Neuronal stem cell (in vitro differentiated cells): Measurements from ENCODE around the gene P2RY1. TPM values are rescaled to one million over a fixed set of nuclear protein-coding genes. Genes with fewer than 3 reads are reported as not detected.

Source experiments
- DNase-seq: peaks from one replicate; pipeline ENCODE4 v3.0.0-alpha.2; 2013; ENCODE audit warnings: low spot score
- H2AFZ ChIP-seq: one replicate; pipeline ENCODE4 v1.6.1; 2013; ENCODE audit warnings: mild to moderate bottlenecking, low read length, inconsistent platforms
- H2AK5ac ChIP-seq: 2 replicates; pipeline ENCODE4 v1.6.1; 2013; ENCODE audit warnings: low read depth, mild to moderate bottlenecking, inconsistent platforms, low read length, moderate library complexity, mixed read lengths
- H2BK120ac ChIP-seq: 2 replicates; pipeline ENCODE4 v1.6.1; 2013; ENCODE audit warnings: low read depth, mild to moderate bottlenecking, inconsistent platforms, low read length, moderate library complexity, mixed read lengths
- H2BK12ac ChIP-seq: one replicate; pipeline ENCODE4 v1.6.1; 2013; ENCODE audit warnings: low read length, inconsistent platforms
- H2BK15ac ChIP-seq: 2 replicates; pipeline ENCODE4 v1.6.1; 2013; ENCODE audit warnings: mild to moderate bottlenecking, low read length, inconsistent platforms, mixed read lengths
- H2BK5ac ChIP-seq: one replicate; pipeline ENCODE4 v1.6.1; 2013; ENCODE audit warnings: inconsistent platforms, mild to moderate bottlenecking, low read length, moderate library complexity
- H3K14ac ChIP-seq: one replicate; pipeline ENCODE4 v1.6.1; 2013; ENCODE audit warnings: low read length, inconsistent platforms
- H3K18ac ChIP-seq: 2 replicates; pipeline ENCODE4 v1.6.1; 2013; ENCODE audit warnings: low read length, inconsistent platforms
- H3K23ac ChIP-seq: 2 replicates; pipeline ENCODE4 v1.6.1; 2013; ENCODE audit warnings: low read depth, mild to moderate bottlenecking, mixed read lengths, low read length, inconsistent platforms; ENCODE audit not compliant: poor library complexity
- H3K27ac ChIP-seq: replicated peaks from 3 replicates; pipeline ENCODE4 v1.5.1; 2013; ENCODE audit warnings: low read length, inconsistent platforms
- H3K27me3 ChIP-seq, 3 experiments: 2 replicates each; pipeline ENCODE4 v1.6.1; 2013; ENCODE audit warnings: low read length in 3 of 3, mild to moderate bottlenecking in 2 of 3, inconsistent platforms in 1 of 3, low read depth in 1 of 3, mixed read lengths in 1 of 3, moderate library complexity in 1 of 3; ENCODE audit not compliant: control insufficient read depth in 3 of 3, insufficient read depth in 3 of 3
- H3K36me3 ChIP-seq, 2 donors: replicated peaks in 1 of 2; 2 replicates each; pipeline ENCODE4 v1.6.1; 2013; ENCODE audit warnings: low read length in 2 of 2; ENCODE audit not compliant: control insufficient read depth in 2 of 2, insufficient read depth in 2 of 2
- H3K4ac ChIP-seq: 2 replicates; pipeline ENCODE4 v1.6.1; 2013; ENCODE audit warnings: inconsistent platforms, mild to moderate bottlenecking, low read length, moderate library complexity
- H3K4me1 ChIP-seq, 2 donors: 1 replicate in 1 of 2; 2 replicates in 1 of 2; pipeline ENCODE4 v1.6.1; 2013; ENCODE audit warnings: low read length in 2 of 2, low read depth in 1 of 2; ENCODE audit not compliant: control insufficient read depth in 2 of 2, insufficient read depth in 1 of 2
- H3K4me2 ChIP-seq: one replicate; pipeline ENCODE4 v1.6.1; 2013; ENCODE audit warnings: mild to moderate bottlenecking, low read length, inconsistent platforms; ENCODE audit not compliant: insufficient read depth, poor library complexity, severe bottlenecking
- H3K4me3 ChIP-seq, 2 donors: 2 replicates each; pipeline ENCODE4 v1.5.1; 2013; ENCODE audit warnings: low read length in 2 of 2, mild to moderate bottlenecking in 2 of 2, inconsistent platforms in 1 of 2, moderate library complexity in 1 of 2
- H3K79me1 ChIP-seq: one replicate; pipeline ENCODE4 v1.6.1; 2013; ENCODE audit warnings: low read depth, mild to moderate bottlenecking, inconsistent platforms, low read length, moderate library complexity
- H3K9ac ChIP-seq: one replicate; pipeline ENCODE4 v1.6.1; 2013; ENCODE audit warnings: mild to moderate bottlenecking, low read depth, low read length, inconsistent platforms; ENCODE audit not compliant: poor library complexity
- H3K9me3 ChIP-seq, 2 donors: replicated peaks in 1 of 2; 2 replicates each; pipeline versions ENCODE3 to v1.6.1; 2013; ENCODE audit warnings: low read length in 2 of 2, mild to moderate bottlenecking in 2 of 2, inconsistent platforms in 1 of 2, low read depth in 1 of 2, mixed read lengths in 1 of 2, moderate library complexity in 1 of 2; ENCODE audit not compliant: control insufficient read depth in 2 of 2, insufficient read depth in 1 of 2
- H4K8ac ChIP-seq: one replicate; pipeline ENCODE4 v1.6.1; 2013; ENCODE audit warnings: low read depth, mild to moderate bottlenecking, inconsistent platforms, low read length, moderate library complexity
- H4K91ac ChIP-seq: one replicate; pipeline ENCODE4 v1.6.1; 2013; ENCODE audit warnings: low read length, low read depth, mild to moderate bottlenecking, inconsistent platforms; ENCODE audit not compliant: poor library complexity
- WGBS, 2 donors: extraction: QIAGEN DNeasy Blood & Tissue Kit; methylation state at CpG; one replicate each; pipeline ENCODE4 v1.1.7; 2013; ENCODE audit warnings: missing lambda C conversion rate in 2 of 2, mixed read lengths in 1 of 2; ENCODE audit not compliant: insufficient read length in 2 of 2, insufficient replicate concordance in 1 of 2; ENCODE audit errors: extremely low coverage in 2 of 2; 5-methylcytosine and 5-hydroxymethylcytosine counted together
- polyA plus RNA-seq, 2 experiments: library from polyadenylated mRNA; stranded (reverse); fragments of 200-250 nt; gene quantifications; one replicate each; pipeline ENCODE4 v1.2.3, GENCODE V29; 2013

P2RY1 gene, protein sequence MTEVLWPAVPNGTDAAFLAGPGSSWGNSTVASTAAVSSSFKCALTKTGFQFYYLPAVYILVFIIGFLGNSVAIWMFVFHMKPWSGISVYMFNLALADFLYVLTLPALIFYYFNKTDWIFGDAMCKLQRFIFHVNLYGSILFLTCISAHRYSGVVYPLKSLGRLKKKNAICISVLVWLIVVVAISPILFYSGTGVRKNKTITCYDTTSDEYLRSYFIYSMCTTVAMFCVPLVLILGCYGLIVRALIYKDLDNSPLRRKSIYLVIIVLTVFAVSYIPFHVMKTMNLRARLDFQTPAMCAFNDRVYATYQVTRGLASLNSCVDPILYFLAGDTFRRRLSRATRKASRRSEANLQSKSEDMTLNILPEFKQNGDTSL
- 1.5 TPM for polyA plus RNA-seq (2013, experiment 1 of 2)
- polyA plus RNA-seq (2013, experiment 2 of 2) = 1.5 TPM

DNA sequence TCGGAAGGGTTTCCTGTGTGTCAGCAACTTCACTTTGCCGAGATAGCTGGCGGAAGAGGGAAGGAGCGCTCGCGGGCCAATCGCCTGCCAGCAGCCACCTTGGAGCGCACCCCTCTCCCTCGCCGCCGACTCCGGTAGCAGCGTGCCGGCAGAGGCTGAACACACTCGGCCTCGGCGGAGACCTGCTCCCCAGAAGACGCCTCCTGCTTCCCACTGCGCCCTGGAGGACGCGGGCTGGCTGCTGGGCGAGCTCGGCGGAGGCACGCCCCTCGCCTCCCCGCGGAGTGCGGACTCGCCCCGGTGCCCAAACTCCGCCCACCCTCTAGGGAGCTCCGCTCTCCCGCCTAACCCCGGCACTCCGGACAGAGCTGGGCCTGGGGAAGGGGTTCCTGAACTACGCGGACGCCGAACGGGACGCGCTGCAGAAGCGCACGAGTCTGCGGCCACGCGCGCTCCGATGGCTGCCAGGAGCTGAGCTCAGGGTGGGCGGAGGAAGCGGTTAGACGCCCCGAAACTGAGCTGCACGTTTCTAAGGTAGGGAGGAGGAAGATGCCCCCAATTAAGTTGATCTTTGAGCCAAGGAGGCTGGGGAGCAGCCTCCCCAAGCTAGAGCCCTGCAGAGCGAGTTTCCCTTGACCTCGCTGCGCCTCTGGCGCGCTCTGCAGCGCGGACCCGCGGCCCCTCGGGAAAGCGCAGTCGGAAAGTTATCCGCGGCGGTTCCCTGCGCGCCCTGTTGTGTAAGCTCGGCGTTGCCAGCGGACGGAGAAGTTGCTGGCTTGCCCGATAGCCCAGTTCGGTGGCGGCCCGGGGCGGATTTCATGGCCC, at the start of gene P2RY1:
TSS of gene P2RY1 (plus strand) at position 356 of the 825 bp plus-strand sequence. CDS start 652 bp downstream, outside the sequence.
- no peak within 1 kb of the TSS for H4K91ac ChIP-seq
- peak within 1 kb of the TSS; percentile 87 for H3K23ac ChIP-seq
- peak within 1 kb of the TSS; percentile 79 for H2BK15ac ChIP-seq
- WGBS, 2 donors = no CpG with 5 or more reads among the region's 81 CpGs
- H2BK12ac ChIP-seq = no peak within 1 kb of the TSS
- peak within 1 kb of the TSS; percentile 62 for H3K27ac ChIP-seq
- H3K4me2 ChIP-seq = peak within 1 kb of the TSS; percentile 85
- peak within 1 kb of the TSS; percentile 50 for H4K8ac ChIP-seq
- peak within 1 kb of the TSS; percentile 97 for H3K18ac ChIP-seq
- peaks cover 0 to 4% of the 10 kb centered on the region in 2 donors for H3K4me1 ChIP-seq
- H3K4me3 ChIP-seq = peak within 1 kb of the TSS; percentile 87 to 90
- H3K14ac ChIP-seq = peak within 1 kb of the TSS; percentile 78
- H3K27me3 ChIP-seq = peaks cover 0 to 13% (median 4%) of the 10 kb centered on the region in 3 experiments
- peak; percentile 80 for DNase-seq
- no peaks in the 10 kb centered on the region for H3K36me3 ChIP-seq
- no peak within 1 kb of the TSS for H3K4ac ChIP-seq
- peak within 1 kb of the TSS; percentile 100 for H2AFZ ChIP-seq
- H2BK120ac ChIP-seq = no peak within 1 kb of the TSS
- peak within 1 kb of the TSS; percentile 92 for H3K9ac ChIP-seq
- H3K9me3 ChIP-seq = no peaks in the 10 kb centered on the region
- peak within 1 kb of the TSS; percentile 94 for H2BK5ac ChIP-seq
- H2AK5ac ChIP-seq = no peak within 1 kb of the TSS
- H3K79me1 ChIP-seq = no peaks in the 10 kb centered on the region

DNA sequence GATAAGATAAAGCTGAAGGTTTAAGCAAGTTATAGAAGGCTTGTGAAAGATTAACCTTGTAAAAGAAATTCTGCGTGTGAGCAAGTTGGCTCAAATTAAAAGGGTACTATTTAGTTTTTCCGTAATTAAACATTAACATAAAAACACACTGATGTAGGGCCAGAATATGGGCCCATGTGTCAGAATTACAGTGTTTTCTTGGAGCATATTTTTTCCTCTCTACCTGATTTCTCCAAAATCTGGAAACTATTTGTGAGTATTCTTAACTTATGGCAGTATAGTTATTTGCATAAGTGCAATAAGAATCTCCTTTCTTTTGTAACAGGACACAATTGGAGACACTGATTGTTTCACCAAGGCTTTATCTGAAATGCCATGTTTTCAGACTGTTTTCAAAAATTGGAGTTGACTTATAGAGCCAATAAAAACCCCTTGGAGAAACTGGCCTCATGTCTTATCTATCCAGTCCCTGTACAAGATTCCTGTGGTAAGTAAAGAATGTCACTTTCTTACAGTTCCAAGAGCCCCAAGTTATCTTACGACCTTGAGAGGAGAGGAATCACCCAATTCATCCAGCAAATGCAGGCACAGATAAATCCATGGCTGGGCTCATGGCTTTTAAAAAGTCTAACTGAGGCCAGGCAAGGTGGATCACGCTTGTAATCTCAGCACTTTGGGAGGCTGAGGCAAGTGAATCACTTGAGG, 47.8 kb upstream of the P2RY1 start:
- Histone ChIP-seq H3K27ac (no peak overlapping the region), H2AFZ (no peak overlapping the region), H3K14ac (no peak overlapping the region), H2BK15ac (no peak overlapping the region), H3K23ac (no peak overlapping the region), H3K4ac (no peak overlapping the region), H3K18ac (no peak overlapping the region), H2BK5ac (no peak overlapping the region), H3K36me3 (no peaks in the 10 kb centered on the region), H2BK120ac (no peak overlapping the region), H3K4me3 (no peak overlapping the region), H3K4me1 (no peaks in the 10 kb centered on the region), H2AK5ac (no peak overlapping the region), H4K91ac (no peak overlapping the region), H3K27me3 (no peaks in the 10 kb centered on the region), H3K4me2 (no peak overlapping the region), H3K79me1 (no peaks in the 10 kb centered on the region), H3K9me3 (peaks cover 0 to 5% of the 10 kb centered on the region in 2 donors), H2BK12ac (no peak overlapping the region), H3K9ac (no peak overlapping the region), H4K8ac (no peak overlapping the region)
- no CpG with 5 or more reads among the region's 4 CpGs for WGBS, 2 donors
- DNase-seq = no peak

DNA sequence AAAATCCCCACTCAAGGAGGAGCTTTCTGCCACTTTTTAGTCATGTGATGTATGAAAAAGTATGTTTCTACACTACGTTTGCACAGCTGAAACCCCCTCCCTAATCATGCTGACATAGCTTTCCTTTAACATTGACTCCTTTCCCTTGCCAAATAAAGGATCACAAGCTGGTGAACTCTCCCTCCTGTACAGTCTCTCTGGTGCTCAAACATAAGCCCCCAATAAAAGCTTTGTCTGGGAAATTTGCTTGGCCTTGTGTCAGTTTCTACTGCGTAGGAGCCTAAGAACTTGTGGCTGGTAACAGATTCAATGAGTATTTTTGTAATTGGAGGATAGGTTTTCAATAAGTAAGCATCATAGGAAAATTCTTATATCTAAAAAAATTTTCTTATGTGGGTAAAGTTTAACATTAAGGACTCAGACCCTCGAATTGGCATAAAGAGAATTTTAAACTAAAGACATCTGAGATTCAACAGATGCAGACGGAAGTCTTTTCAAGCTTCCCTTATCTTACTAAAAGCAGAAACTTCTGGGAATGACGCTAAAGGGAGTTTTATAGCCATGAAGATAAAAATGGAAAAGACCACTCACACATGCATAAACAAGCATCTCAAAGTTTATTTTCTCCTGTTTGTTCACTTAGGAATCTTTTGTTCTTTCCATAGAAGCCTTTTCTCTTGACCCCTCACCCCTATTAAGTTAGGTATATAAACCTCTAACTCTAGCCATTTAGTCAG, 44.1 kb upstream of the P2RY1 start:
- Histone ChIP-seq H3K27ac (no peak overlapping the region), H2BK5ac (no peak overlapping the region), H3K79me1 (no peaks in the 10 kb centered on the region), H2BK15ac (no peak overlapping the region), H3K18ac (no peak overlapping the region), H3K4me2 (no peak overlapping the region), H3K27me3 (no peaks in the 10 kb centered on the region), H2BK12ac (no peak overlapping the region), H3K14ac (no peak overlapping the region), H3K4me1 (no peaks in the 10 kb centered on the region), H3K36me3 (no peaks in the 10 kb centered on the region), H2BK120ac (no peak overlapping the region), H3K4ac (no peak overlapping the region), H3K9ac (no peak overlapping the region), H3K4me3 (no peak overlapping the region), H4K8ac (no peak overlapping the region), H4K91ac (no peak overlapping the region), H2AK5ac (no peak overlapping the region), H3K23ac (no peak overlapping the region), H3K9me3 (peaks cover 0 to 3% of the 10 kb centered on the region in 2 donors), H2AFZ (no peak overlapping the region)
- no CpG with 5 or more reads among the region's 5 CpGs for WGBS, 2 donors
- no peak for DNase-seq
